GM12878 (cell line): ENCODE measurements around the gene ARAP2. TPM values are rescaled to one million over a fixed set of nuclear protein-coding genes. Genes with fewer than 3 reads are reported as not detected.

ENCODE experiments used
- ATAC-seq: fragments of 200-7000 bp; cut with Tn5 transposase; 3 replicates; pipeline ENCODE4 v1.9.1; 2020; ENCODE audit warnings: mild to moderate bottlenecking, moderate library complexity
- BruUV-seq: library from RNA; stranded (reverse); fragments of 400-500 nt; replicated peaks from 2 replicates; lab custom pipeline; 2021; lab: Mats Ljungman, UMichigan
- CTCF ChIA-PET: fragments of 300-600 bp; sonication (Branson Sonifier 250); formaldehyde crosslinking; extraction: SDS; loops from one replicate; lab custom pipeline; 2021; ENCODE audit warnings: inconsistent platforms; lab: Yijun Ruan, JAX
- POLR2A ChIA-PET: fragments of 350-600 bp; formaldehyde crosslinking; extraction: SDS; loops from one replicate; lab custom pipeline; 2021; ENCODE audit warnings: inconsistent platforms; lab: Charles Lee
- RAD21 ChIA-PET: fragments of 300-600 bp; sonication (Branson Sonifier 250); formaldehyde crosslinking; loops from one replicate; lab custom pipeline; 2023; ENCODE audit warnings: antibody characterized with exemption; ENCODE audit not compliant: unreplicated experiment; lab: Charles Lee
- SMC1A ChIA-PET: fragments of 300-600 bp; sonication (Branson Sonifier 250); formaldehyde crosslinking; loops from one replicate; lab custom pipeline; 2023; ENCODE audit not compliant: unreplicated experiment, uncharacterized antibody; lab: Charles Lee
- DNase-seq: peaks from one replicate; pipeline ENCODE4 v3.0.0-alpha.2; 2011; ENCODE audit warnings: low read depth, low spot score
- FAIRE-seq: peaks from 3 replicates; lab custom pipeline; 2011; peaks lifted over from hg19 to GRCh38; lab: Jason Lieb, UNC
- H2AFZ ChIP-seq: 2 replicates; pipeline ENCODE4 v1.6.0; 2011; ENCODE audit warnings: low read depth, low read length, control low read depth; ENCODE audit not compliant: control insufficient read depth
- H3K27ac ChIP-seq: 2 replicates; pipeline ENCODE4 v1.5.1; 2011; ENCODE audit warnings: control low read depth; ENCODE audit not compliant: control insufficient read depth, insufficient read depth
- H3K27me3 ChIP-seq, 2 experiments: replicated peaks in 1 of 2; 2 replicates each; pipeline versions ENCODE4 v1.6.0 to v1.6.1; 2011; ENCODE audit warnings: low read length in 1 of 2; ENCODE audit not compliant: control insufficient read depth in 2 of 2, insufficient read depth in 2 of 2
- H3K36me3 ChIP-seq, 2 experiments: 2 replicates each; pipeline ENCODE4 v1.5.1; 2011; ENCODE audit warnings: low read length in 1 of 2; ENCODE audit not compliant: control insufficient read depth in 2 of 2, insufficient read depth in 2 of 2
- H3K4me1 ChIP-seq: 2 replicates; pipeline ENCODE4 v1.6.1; 2011; ENCODE audit warnings: mild to moderate bottlenecking, low read length, moderate library complexity, mixed read lengths; ENCODE audit not compliant: control insufficient read depth, insufficient read depth
- H3K4me2 ChIP-seq: 2 replicates; pipeline ENCODE4 v1.6.0; 2011; ENCODE audit warnings: control low read depth; ENCODE audit not compliant: control insufficient read depth, insufficient read depth
- H3K4me3 ChIP-seq: fragments of 200-600 bp; sonication (generic); 2 replicates; pipeline ENCODE4 v1.5.1; 2016
- H3K79me2 ChIP-seq: 2 replicates; pipeline ENCODE4 v1.6.0; 2011; ENCODE audit warnings: low read length; ENCODE audit not compliant: control insufficient read depth, insufficient read depth
- H3K9ac ChIP-seq: 2 replicates; pipeline ENCODE4 v1.8.0; 2011; ENCODE audit warnings: low read length, control low read depth, mixed read lengths; ENCODE audit not compliant: control insufficient read depth, insufficient read depth
- H3K9me3 ChIP-seq: replicated peaks from 3 replicates; pipeline ENCODE4 v1.5.1; 2011; ENCODE audit warnings: mild to moderate bottlenecking, low read length; ENCODE audit not compliant: control insufficient read depth, insufficient read depth
- H4K20me1 ChIP-seq: 2 replicates; pipeline ENCODE4 v1.6.0; 2011; ENCODE audit not compliant: control insufficient read depth, insufficient read depth
- ATF3 ChIP-seq: IDR thresholded peaks from 2 replicates; pipeline ENCODE4 v1.6.1; 2011; ENCODE audit warnings: low read depth, mild to moderate bottlenecking, low read length, moderate library complexity, borderline replicate concordance; ENCODE audit errors: extremely low read depth
- CEBPZ ChIP-seq: fragments of 150-350 bp; IDR thresholded peaks from 2 replicates; pipeline ENCODE4 v1.6.1; 2016; ENCODE audit warnings: low read depth, low read length
- E2F8 ChIP-seq: fragments of 450-650 bp; IDR thresholded peaks from 2 replicates; pipeline ENCODE4 v1.6.1; 2018; ENCODE audit warnings: mild to moderate bottlenecking, low read depth, moderate library complexity; ENCODE audit not compliant: partially characterized antibody
- EZH2 ChIP-seq: IDR thresholded peaks from 2 replicates; pipeline ENCODE4 v1.6.1; 2012; ENCODE audit warnings: low read depth, mild to moderate bottlenecking, control low read depth, inconsistent platforms, low read length, borderline replicate concordance; ENCODE audit not compliant: control insufficient read depth
- HDGF ChIP-seq: fragments of 450-650 bp; IDR thresholded peaks from 2 replicates; pipeline ENCODE4 v1.6.1; 2016; ENCODE audit warnings: antibody characterized with exemption
- IKZF1 ChIP-seq: fragments of 450-650 bp; conservative IDR thresholded peaks from 2 replicates; pipeline ENCODE4 v1.6.1; 2017; ENCODE audit warnings: antibody characterized with exemption, mild to moderate bottlenecking
- PRDM15 ChIP-seq: fragments of 450-650 bp; formaldehyde crosslinking; IDR thresholded peaks from 2 replicates; pipeline ENCODE4 v1.4.0; 2020; ENCODE audit warnings: mild to moderate bottlenecking, moderate library complexity
- RCOR1 ChIP-seq: conservative IDR thresholded peaks from 2 replicates; pipeline ENCODE4 v1.6.1; 2012; ENCODE audit warnings: low read depth, low read length, improper control_type of control experiment
- RUNX3 ChIP-seq: IDR thresholded peaks from 2 replicates; pipeline ENCODE4 v1.6.1; 2012; ENCODE audit warnings: low read length, inconsistent platforms
- SMARCA5 ChIP-seq: fragments of 450-650 bp; IDR thresholded peaks from 2 replicates; pipeline ENCODE4 v1.6.1; 2017; ENCODE audit warnings: mild to moderate bottlenecking
- TBL1XR1 ChIP-seq: IDR thresholded peaks from 2 replicates; pipeline ENCODE4 v1.6.1; 2012; ENCODE audit warnings: low read depth, low read length, improper control_type of control experiment
- ZBTB33 ChIP-seq: fragments of 450-650 bp; IDR thresholded peaks from 2 replicates; pipeline ENCODE4 v1.6.1; 2017; ENCODE audit warnings: mild to moderate bottlenecking
- ZNF24 ChIP-seq: fragments of 450-650 bp; IDR thresholded peaks from 2 replicates; pipeline ENCODE4 v1.6.1; 2017; ENCODE audit warnings: antibody characterized with exemption, mild to moderate bottlenecking
- WGBS: methylation state at CpG from one replicate; pipeline ENCODE4 v1.1.6; 2016; ENCODE audit warnings: low lambda C conversion rate; ENCODE audit not compliant: insufficient replicate concordance, insufficient coverage; ENCODE audit errors: missing lambda C conversion rate; 5-methylcytosine and 5-hydroxymethylcytosine counted together
- in situ Hi-C: fragments of 300-500 bp; cut with MboI; formaldehyde crosslinking; loops from 9 replicates; pipeline ENCODE4 v1.14.3; 2018; ENCODE audit warnings: mixed read lengths
- intact Hi-C: fragments of 100-400 bp; cut with micrococcal nuclease; formaldehyde crosslinking; loops from one replicate; pipeline ENCODE4 v1.14.2; 2022; ENCODE audit not compliant: unreplicated experiment
- polyA plus RNA-seq, 11 experiments: library from polyadenylated mRNA; depleted of rRNA in 4 of 11; unstranded in 6 of 11; stranded (reverse) in 5 of 11; fragments of >200 nt; fragmentation: Nextera tagmentation in 4 of 11; fragmentation: Illumina TruSeq in 1 of 11; extraction: Ambion mirVana in 4 of 11; extraction: Trizol in 1 of 11; gene quantifications; 1 replicate in 1 of 11; 2 replicates in 10 of 11; pipeline versions ENCODE4 v1.2.1 to v1.2.3, GENCODE V29; 2011 to 2016; ENCODE audit warnings: inconsistent platforms in 2 of 11, missing spikeins in 2 of 11, low read depth in 1 of 11
- total RNA-seq, 4 experiments: library from RNA; depleted of rRNA in 3 of 4; stranded (reverse); fragments of >200 nt in 3 of 4; fragmentation: Illumina TruSeq in 1 of 4; extraction: Trizol in 1 of 4; gene quantifications; 2 replicates each; pipeline versions ENCODE4 v1.2.1 to v1.2.3, GENCODE V29; 2013 to 2021

ARAP2 gene
- total and polyA plus RNA-seq, 10 of the 15 experiments (the other 5 are each of a cell fraction or from before 2014, with no cell fraction given), result 5.4 to 36.1 (median 12.2) TPM

- H3K36me3 ChIP-seq, result no peaks in the 10 kb centered on the region
- H3K9me3 ChIP-seq, result no peaks in the 10 kb centered on the region
- FAIRE-seq, result no peak
- ChIA-PET CTCF (no interaction called here), POLR2A (no interaction called here), RAD21 (no interaction called here), SMC1A (no interaction called here)
- no peak overlapping the region for H3K4me2 ChIP-seq
- ATAC-seq, result no peak
- BruUV-seq, result no TSS peak
- H3K4me1 ChIP-seq, result no peaks in the 10 kb centered on the region
- 99% methylated on average over 3 of the region's 3 CpGs for WGBS
- no peak overlapping the region for H2AFZ ChIP-seq
- no peak overlapping the region for H3K27ac ChIP-seq
- H3K79me2 ChIP-seq, result no peaks in the 10 kb centered on the region
- H3K27me3 ChIP-seq, result no peaks in the 10 kb centered on the region
- H3K4me3 ChIP-seq, result no peak overlapping the region
- in situ Hi-C loops (no loop called here), intact Hi-C loops (no loop called here)
- DNase-seq, result no peak
- H4K20me1 ChIP-seq, result no peaks in the 10 kb centered on the region
- no peak overlapping the region for H3K9ac ChIP-seq
- TF ChIP-seq ATF3, result no peak
- TF ChIP-seq E2F8, result no peak
- TF ChIP-seq TBL1XR1, result no peak
- no peak for TF ChIP-seq IKZF1
- no peak for TF ChIP-seq ZNF24
- TF ChIP-seq HDGF, result no peak
- no peak for TF ChIP-seq PRDM15
- no peak for TF ChIP-seq ZBTB33
- no peak for TF ChIP-seq CEBPZ
- TF ChIP-seq SMARCA5, result no peak
- no peak for TF ChIP-seq EZH2
- no peak for TF ChIP-seq RUNX3
- no peak for TF ChIP-seq RCOR1
These were observed 144.8 kb downstream of the ARAP2 start for GRCh38 chr4:36099509-36099908.
